Stimulated activated CD8-positive, alpha-beta memory T cell treated with anti-CD3 and anti-CD28 coated beads, Interleukin-2, amount 100 ng/mL, for 48 hours (primary cell): ENCODE data around the gene CYTH4.
"Not testable (repeated sequence)": the region's sequence is repeated elsewhere in the genome, so short reads cannot be mapped to it uniquely, and the experiment has no call there.

Source experiments
- DNase-seq, 2 donors: peaks; one replicate each; pipeline ENCODE4 v3.0.0-alpha.2; 2020; ENCODE audit warnings: low read depth in 2 of 2

CYTH4 gene

GRCh38 chr22:37248251-37248650 is 34.1 kb upstream of the CYTH4 start:
- no peak for DNase-seq

GRCh38 chr22:37249986-37250385 is 32.3 kb upstream of the CYTH4 start:
- no peak for DNase-seq

- not testable (repeated sequence) for DNase-seq
Observed at GRCh38 chr22:37251836-37252235, 30.5 kb upstream of the CYTH4 start.

- DNase-seq = no peak
Observed at GRCh38 chr22:37253126-37253660, 29.1 kb upstream of the CYTH4 start.

- DNase-seq = no peak
Observed at GRCh38 chr22:37254209-37254866, 28.0 kb upstream of the CYTH4 start.

- no peak for DNase-seq
Observed at GRCh38 chr22:37254867-37255233, 27.5 kb upstream of the CYTH4 start.

GRCh38 chr22:37255558-37256006 is 26.7 kb upstream of the CYTH4 start:
- DNase-seq = no peak

GRCh38 chr22:37256075-37256726 is 26.1 kb upstream of the CYTH4 start:
- DNase-seq = no peak

GRCh38 chr22:37258005-37258752 is 24.1 kb upstream of the CYTH4 start:
- no peak for DNase-seq

GRCh38 chr22:37258753-37259401 is 23.4 kb upstream of the CYTH4 start:
- no peak for DNase-seq

- DNase-seq = no peak
Observed at GRCh38 chr22:37259540-37260029, 22.7 kb upstream of the CYTH4 start.

GRCh38 chr22:37260155-37260795 is 22.0 kb upstream of the CYTH4 start:
- DNase-seq = no peak

GRCh38 chr22:37260901-37261336 is 21.4 kb upstream of the CYTH4 start:
- no peak for DNase-seq

GRCh38 chr22:37262346-37262745 is 20.0 kb upstream of the CYTH4 start:
- no peak for DNase-seq

- DNase-seq = no peak
Observed at GRCh38 chr22:37263966-37264887, 18.1 kb upstream of the CYTH4 start.

- no peak for DNase-seq
Observed at GRCh38 chr22:37266581-37267134, 15.7 kb upstream of the CYTH4 start.

- no peak for DNase-seq
Observed at GRCh38 chr22:37267135-37267587, 15.1 kb upstream of the CYTH4 start.

GRCh38 chr22:37267661-37268413 is 14.5 kb upstream of the CYTH4 start:
- no peak for DNase-seq
